Stimulated activated CD4-positive, alpha-beta T cell treated with anti-CD3 and anti-CD28 coated beads, Interleukin-2, amount 100 ng/mL, for 24 hours (primary cell): ENCODE data around the gene TRMT2A.

Experiments
- DNase-seq, 2 donors: peaks; one replicate each; pipeline ENCODE4 v3.0.0-alpha.2; 2020

TRMT2A gene

GRCh38 chr22:20099099-20099711 lies 17.8 kb downstream of the TRMT2A start:
- no peak for DNase-seq

- DNase-seq: no peak
Observed at GRCh38 chr22:20096574-20097420, 20.2 kb downstream of the TRMT2A start.

- peak in 1 of 2 donors; percentile 63 for DNase-seq
Observed at GRCh38 chr22:20095521-20095920, 21.5 kb downstream of the TRMT2A start.

- DNase-seq: no peak
Observed at GRCh38 chr22:20094197-20094807, 22.7 kb downstream of the TRMT2A start.

- DNase-seq: no peak
Observed at GRCh38 chr22:20093418-20094196, 23.4 kb downstream of the TRMT2A start.

- DNase-seq: no peak
Observed at GRCh38 chr22:20092477-20092854, 24.6 kb downstream of the TRMT2A start.

GRCh38 chr22:20091690-20092476 lies 25.1 kb downstream of the TRMT2A start:
- DNase-seq: no peak

GRCh38 chr22:20090730-20091240 lies 26.2 kb downstream of the TRMT2A start:
- no peak for DNase-seq

- DNase-seq: no peak
Observed at GRCh38 chr22:20089977-20090729, 26.9 kb downstream of the TRMT2A start.

- no peak for DNase-seq
Observed at GRCh38 chr22:20089226-20089976, 27.6 kb downstream of the TRMT2A start.

GRCh38 chr22:20088263-20088648 lies 28.8 kb downstream of the TRMT2A start:
- no peak for DNase-seq

GRCh38 chr22:20087319-20088262 lies 29.4 kb downstream of the TRMT2A start:
- no peak for DNase-seq

GRCh38 chr22:20086763-20087162 lies 30.3 kb downstream of the TRMT2A start:
- DNase-seq: no peak

GRCh38 chr22:20086101-20086599 lies 30.9 kb downstream of the TRMT2A start:
- no peak for DNase-seq

GRCh38 chr22:20085651-20086050 lies 31.4 kb downstream of the TRMT2A start:
- no peak for DNase-seq

- DNase-seq: peak; percentile 37
Observed at GRCh38 chr22:20084547-20085413, 32.2 kb downstream of the TRMT2A start.

GRCh38 chr22:20083891-20084546 lies 33.0 kb downstream of the TRMT2A start:
- no peak for DNase-seq
